Parathyroid adenoma (tissue), 2 donors: ENCODE data around the gene PPP6R2.

Experiments used
- H2AFZ ChIP-seq: fragments of 300-600 bp; sonication (generic); one replicate; pipeline ENCODE4 v1.7.0; 2017; ENCODE audit warnings: antibody characterized with exemption, mild to moderate bottlenecking
- H3K27ac ChIP-seq: fragments of 300-600 bp; sonication (generic); one replicate; pipeline ENCODE4 v1.7.0; 2017
- H3K27me3 ChIP-seq: fragments of 300-600 bp; sonication (generic); one replicate; pipeline ENCODE4 v1.7.0; 2017; ENCODE audit warnings: low read length; ENCODE audit not compliant: control insufficient read depth, insufficient read depth
- H3K36me3 ChIP-seq: fragments of 300-600 bp; sonication (generic); one replicate; pipeline ENCODE4 v1.7.0; 2017; ENCODE audit warnings: low read length; ENCODE audit not compliant: control insufficient read depth, insufficient read depth
- H3K4me1 ChIP-seq: fragments of 300-600 bp; sonication (generic); one replicate; pipeline ENCODE4 v1.7.0; 2017; ENCODE audit warnings: control low read depth
- H3K4me2 ChIP-seq: fragments of 300-600 bp; sonication (generic); one replicate; pipeline ENCODE4 v1.7.0; 2017; ENCODE audit warnings: low read length
- H3K4me3 ChIP-seq: fragments of 300-600 bp; sonication (generic); one replicate; pipeline ENCODE4 v1.7.0; 2017; ENCODE audit warnings: low read depth, low read length
- H3K79me2 ChIP-seq: fragments of 300-600 bp; sonication (generic); one replicate; pipeline ENCODE4 v1.7.0; 2017; ENCODE audit warnings: control low read depth
- H3K9ac ChIP-seq: fragments of 300-600 bp; sonication (generic); one replicate; pipeline ENCODE4 v1.7.0; 2017; ENCODE audit warnings: mild to moderate bottlenecking
- H3K9me3 ChIP-seq: fragments of 300-600 bp; sonication (generic); one replicate; pipeline ENCODE4 v1.7.0; 2017; ENCODE audit warnings: low read length; ENCODE audit not compliant: control insufficient read depth
- CTCF ChIP-seq: fragments of 300-600 bp; sonication (generic); IDR thresholded peaks from one replicate; pipeline ENCODE4 v1.7.0; 2017; ENCODE audit warnings: antibody characterized with exemption, mild to moderate bottlenecking
- donor health status: primary hyperparathyroidism.

The PPP6R2 gene

GRCh38 chr22:50490531-50491308, 147.6 kb downstream of the PPP6R2 start:
- Histone ChIP-seq H3K27ac (no peak overlapping the region), H3K4me2 (no peak overlapping the region), H3K4me3 (no peak overlapping the region), H3K9me3 (no peaks in the 10 kb centered on the region), H3K9ac (no peak overlapping the region), H3K27me3 (no peaks in the 10 kb centered on the region), H3K4me1 (no peaks in the 10 kb centered on the region), H3K79me2 (no peaks in the 10 kb centered on the region), H2AFZ (no peak overlapping the region), H3K36me3 (no peaks in the 10 kb centered on the region)
- TF ChIP-seq CTCF, result no peak
